ENCODE data around the gene CMIP. TPM values are rescaled to one million over a fixed set of nuclear protein-coding genes. Genes with fewer than 3 reads are reported as not detected.

CMIP gene
- polyA plus RNA-seq, 1 donor from 2014 or later: 15.1 TPM

- no peaks in the 10 kb centered on the region for H3K27me3 ChIP-seq (ENCODE audit: insufficient read depth, low read depth, low read length)
- TF ChIP-seq REST (IDR thresholded peaks at IDR 0.05; ENCODE audit: borderline replicate concordance) (no peak), POLR2AphosphoS5 (IDR thresholded peaks at IDR 0.05) (no peak), TAF1 (IDR thresholded peaks at IDR 0.05; ENCODE audit: low read depth) (no peak), EZH2 (IDR thresholded peaks at IDR 0.05; ENCODE audit: borderline replicate concordance, insufficient read depth, low read length, poor library complexity, severe bottlenecking) (no peak), RAD21 (conservative IDR thresholded peaks at IDR 0.05) (no peak), CTCF (IDR thresholded peaks at IDR 0.05; ENCODE audit: poor library complexity, severe bottlenecking) (no peak), EP300 (conservative IDR thresholded peaks at IDR 0.05; ENCODE audit: poor library complexity, severe bottlenecking) (no peak), SMC3 (conservative IDR thresholded peaks at IDR 0.05; ENCODE audit: poor library complexity) (no peak), MXI1 (conservative IDR thresholded peaks at IDR 0.05; ENCODE audit: poor library complexity, severe bottlenecking) (no peak)
- H3K9me2 ChIP-seq (ENCODE audit: insufficient read depth, low read length): no peaks in the 10 kb centered on the region
- peak overlapping the region; percentile 66 for H3K27ac ChIP-seq (ENCODE audit: low read length)
- no peak overlapping the region for H3K4me2 ChIP-seq (ENCODE audit: low read length)
- peaks cover 37% of the 10 kb centered on the region for H3K79me2 ChIP-seq (replicated peaks; ENCODE audit: insufficient read depth, low read length)
- no peak overlapping the region for H3K9ac ChIP-seq (ENCODE audit: low read length)
- H3K9me3 ChIP-seq (ENCODE audit: low read length): no peaks in the 10 kb centered on the region
- H4K20me1 ChIP-seq (ENCODE audit: insufficient read depth): no peaks in the 10 kb centered on the region
- peak overlapping the region; percentile 1 for H3K4me3 ChIP-seq (ENCODE audit: low read length)
- peaks cover 4% of the 10 kb centered on the region for H3F3A ChIP-seq (ENCODE audit: insufficient read depth, low read length, poor library complexity, severe bottlenecking)
- H2AFZ ChIP-seq (ENCODE audit: low read depth, low read length): no peak overlapping the region
- no peaks in the 10 kb centered on the region for H3K36me3 ChIP-seq (ENCODE audit: insufficient read depth, low read length)
Measured at GRCh38 chr16:81565321-81566028, 120.9 kb downstream of the CMIP start.

GRCh38 chr16:81566086-81567007, 121.7 kb downstream of the CMIP start:
- Histone ChIP-seq H2AFZ (ENCODE audit: low read depth, low read length) (no peak overlapping the region), H3K79me2 (replicated peaks; ENCODE audit: insufficient read depth, low read length) (peaks cover 37% of the 10 kb centered on the region), H3K36me3 (ENCODE audit: insufficient read depth, low read length) (no peaks in the 10 kb centered on the region), H3K27me3 (ENCODE audit: insufficient read depth, low read depth, low read length) (no peaks in the 10 kb centered on the region), H4K20me1 (ENCODE audit: insufficient read depth) (no peaks in the 10 kb centered on the region), H3K9ac (ENCODE audit: low read length) (no peak overlapping the region), H3K4me2 (ENCODE audit: low read length) (no peak overlapping the region), H3F3A (ENCODE audit: insufficient read depth, low read length, poor library complexity, severe bottlenecking) (peaks cover 4% of the 10 kb centered on the region), H3K9me2 (ENCODE audit: insufficient read depth, low read length) (no peaks in the 10 kb centered on the region), H3K9me3 (ENCODE audit: low read length) (no peaks in the 10 kb centered on the region), H3K4me3 (ENCODE audit: low read length) (no peak overlapping the region), H3K27ac (ENCODE audit: low read length) (no peak overlapping the region)
- TF ChIP-seq REST (IDR thresholded peaks at IDR 0.05; ENCODE audit: borderline replicate concordance) (no peak), SMC3 (conservative IDR thresholded peaks at IDR 0.05; ENCODE audit: poor library complexity) (no peak), POLR2AphosphoS5 (IDR thresholded peaks at IDR 0.05) (no peak), EZH2 (IDR thresholded peaks at IDR 0.05; ENCODE audit: borderline replicate concordance, insufficient read depth, low read length, poor library complexity, severe bottlenecking) (no peak), MXI1 (conservative IDR thresholded peaks at IDR 0.05; ENCODE audit: poor library complexity, severe bottlenecking) (no peak), CTCF (IDR thresholded peaks at IDR 0.05; ENCODE audit: poor library complexity, severe bottlenecking) (no peak), TAF1 (IDR thresholded peaks at IDR 0.05; ENCODE audit: low read depth) (no peak), EP300 (conservative IDR thresholded peaks at IDR 0.05; ENCODE audit: poor library complexity, severe bottlenecking) (no peak), RAD21 (conservative IDR thresholded peaks at IDR 0.05) (no peak)
